Measurements from ENCODE around the gene DNAJC18.
A peak's percentile ranks its signal among the peaks of the same experiment; 100 is the strongest.

DNA sequence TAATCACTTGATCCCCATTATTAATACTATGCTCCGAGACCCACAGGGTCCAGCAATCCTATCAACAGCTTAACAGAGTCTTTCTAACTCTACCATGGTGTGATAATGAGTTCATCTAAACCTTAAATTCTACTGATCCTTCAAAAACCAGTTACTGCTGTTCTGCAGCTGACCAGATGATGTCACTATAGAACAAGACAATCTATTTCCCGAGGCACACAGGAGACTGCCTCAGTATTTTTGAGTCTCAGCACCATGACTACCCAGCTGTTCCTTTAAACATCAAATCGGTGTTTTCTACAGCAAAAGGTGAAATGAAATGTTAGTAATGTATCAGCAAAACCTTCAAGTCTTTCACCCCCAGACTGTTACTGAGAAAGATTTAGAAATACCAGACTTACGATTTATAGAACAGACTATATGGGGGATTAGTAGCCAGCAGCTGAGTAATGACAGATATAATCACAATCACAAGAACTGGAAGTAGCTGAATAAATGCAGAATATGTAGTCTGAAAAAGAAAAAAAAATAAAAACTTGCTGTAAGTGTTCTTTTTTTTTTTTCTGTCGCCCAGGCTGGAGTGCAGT is 16.9 kb downstream of the DNAJC18 start:
- TF ChIP-seq, protein P1, sequence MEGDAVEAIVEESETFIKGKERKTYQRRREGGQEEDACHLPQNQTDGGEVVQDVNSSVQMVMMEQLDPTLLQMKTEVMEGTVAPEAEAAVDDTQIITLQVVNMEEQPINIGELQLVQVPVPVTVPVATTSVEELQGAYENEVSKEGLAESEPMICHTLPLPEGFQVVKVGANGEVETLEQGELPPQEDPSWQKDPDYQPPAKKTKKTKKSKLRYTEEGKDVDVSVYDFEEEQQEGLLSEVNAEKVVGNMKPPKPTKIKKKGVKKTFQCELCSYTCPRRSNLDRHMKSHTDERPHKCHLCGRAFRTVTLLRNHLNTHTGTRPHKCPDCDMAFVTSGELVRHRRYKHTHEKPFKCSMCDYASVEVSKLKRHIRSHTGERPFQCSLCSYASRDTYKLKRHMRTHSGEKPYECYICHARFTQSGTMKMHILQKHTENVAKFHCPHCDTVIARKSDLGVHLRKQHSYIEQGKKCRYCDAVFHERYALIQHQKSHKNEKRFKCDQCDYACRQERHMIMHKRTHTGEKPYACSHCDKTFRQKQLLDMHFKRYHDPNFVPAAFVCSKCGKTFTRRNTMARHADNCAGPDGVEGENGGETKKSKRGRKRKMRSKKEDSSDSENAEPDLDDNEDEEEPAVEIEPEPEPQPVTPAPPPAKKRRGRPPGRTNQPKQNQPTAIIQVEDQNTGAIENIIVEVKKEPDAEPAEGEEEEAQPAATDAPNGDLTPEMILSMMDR (IDR thresholded peaks at IDR 0.05) = peak; percentile 73 to 91 (median 82)
- TF ChIP-seq POLR2A (IDR thresholded peaks at IDR 0.05; ENCODE audit: low read depth) (no peak), EP300 (IDR thresholded peaks at IDR 0.05) (no peak), POLR2AphosphoS5 (IDR thresholded peaks at IDR 0.05) (no peak)

Measured in esophagus muscularis mucosa (tissue), 4 donors.